GM15510 (cell line): Measurements from ENCODE around the gene ZFTA.

Experiments used
- POLR2A ChIP-seq: IDR thresholded peaks from 3 replicates; pipeline ENCODE4 v1.6.1; 2011; ENCODE audit warnings: borderline replicate concordance; ENCODE audit not compliant: insufficient read length; ENCODE audit errors: extremely low read depth

The ZFTA gene

GRCh38 chr11:63720611-63721010 lies 48.0 kb downstream of the ZFTA start:
- TF ChIP-seq POLR2A, result no peak

- TF ChIP-seq POLR2A, result no peak
These were observed 48.6 kb downstream of the ZFTA start for GRCh38 chr11:63719987-63720386.

- no peak for TF ChIP-seq POLR2A
These were observed 49.6 kb downstream of the ZFTA start for GRCh38 chr11:63719001-63719400.
